Limb (tissue), 2 donors: ENCODE data around the gene ADCY1.

ENCODE experiments used
- DNase-seq, 2 donors: peaks; one replicate each; pipeline ENCODE4 v3.0.0-alpha.2; 2016; ENCODE audit errors: extremely low spot score in 2 of 2

ADCY1 gene

GRCh38 chr7:45623157-45623556 lies 49.0 kb downstream of the ADCY1 start:
- DNase-seq: no peak

GRCh38 chr7:45623740-45624391 lies 49.7 kb downstream of the ADCY1 start:
- peak in 1 of 2 donors; percentile 12 for DNase-seq

GRCh38 chr7:45624392-45624760 lies 50.2 kb downstream of the ADCY1 start:
- DNase-seq: no peak

GRCh38 chr7:45625067-45625466 lies 50.9 kb downstream of the ADCY1 start:
- DNase-seq: no peak

- DNase-seq: no peak
Observed at GRCh38 chr7:45625714-45626440, 51.7 kb downstream of the ADCY1 start.

GRCh38 chr7:45626441-45627430 lies 52.6 kb downstream of the ADCY1 start:
- no peak for DNase-seq

GRCh38 chr7:45627691-45628456 lies 53.7 kb downstream of the ADCY1 start:
- DNase-seq: no peak

- DNase-seq: no peak
Observed at GRCh38 chr7:45631569-45631968, 57.4 kb downstream of the ADCY1 start.

- no peak for DNase-seq
Observed at GRCh38 chr7:45636733-45637132, 62.6 kb downstream of the ADCY1 start.

- DNase-seq: no peak
Observed at GRCh38 chr7:45638916-45639315, 64.7 kb downstream of the ADCY1 start.

GRCh38 chr7:45642044-45642443 lies 67.9 kb downstream of the ADCY1 start:
- DNase-seq: no peak

GRCh38 chr7:45643630-45644029 lies 69.5 kb downstream of the ADCY1 start:
- DNase-seq: no peak

GRCh38 chr7:45644237-45644636 lies 70.1 kb downstream of the ADCY1 start:
- no peak for DNase-seq

- peak in 1 of 2 donors; percentile 15 for DNase-seq
Observed at GRCh38 chr7:45645141-45645969, 71.2 kb downstream of the ADCY1 start.

GRCh38 chr7:45646207-45646821 lies 72.1 kb downstream of the ADCY1 start:
- DNase-seq: peak in 1 of 2 donors; percentile 23

- peak in 1 of 2 donors; percentile 26 for DNase-seq
Observed at GRCh38 chr7:45646996-45647825, 73.0 kb downstream of the ADCY1 start.

GRCh38 chr7:45647967-45648670 lies 74.0 kb downstream of the ADCY1 start:
- DNase-seq: peak in 1 of 2 donors; percentile 21

GRCh38 chr7:45648671-45648995 lies 74.5 kb downstream of the ADCY1 start:
- no peak for DNase-seq
